Choroid plexus epithelial cell (primary cell): ENCODE data around the gene FAM222B.
A peak's percentile ranks its signal among the peaks of the same experiment; 100 is the strongest.
"Not testable (repeated sequence)": the region's sequence is repeated elsewhere in the genome, so short reads cannot be mapped to it uniquely, and the experiment has no call there.

ENCODE experiments used
- DNase-seq: peaks from one replicate; pipeline ENCODE4 v3.0.0-alpha.2; 2010; ENCODE audit warnings: low read depth
- H3K4me3 ChIP-seq: 2 replicates; pipeline ENCODE4 v1.5.1; 2011; ENCODE audit warnings: low read depth, mild to moderate bottlenecking, control low read depth, low read length, moderate library complexity
- CTCF ChIP-seq: conservative IDR thresholded peaks from 2 replicates; pipeline ENCODE4 v1.5.1; 2011; ENCODE audit warnings: low read depth, mild to moderate bottlenecking, control low read depth, inconsistent platforms, low read length, moderate library complexity

Gene FAM222B

GRCh38 chr17:28737770-28738679, 104.6 kb downstream of the FAM222B start:
- TF ChIP-seq CTCF: no peak
- no peak for DNase-seq
- H3K4me3 ChIP-seq: no peak overlapping the region

- DNase-seq: no peak
- TF ChIP-seq CTCF: no peak
- H3K4me3 ChIP-seq: no peak overlapping the region
Observed at GRCh38 chr17:28737316-28737715, 105.3 kb downstream of the FAM222B start.

GRCh38 chr17:28735913-28736769, 106.4 kb downstream of the FAM222B start:
- DNase-seq, H3K4me3 ChIP-seq: not testable (repeated sequence)

GRCh38 chr17:28735242-28735722, 107.3 kb downstream of the FAM222B start:
- peak; percentile 39 for DNase-seq
- TF ChIP-seq CTCF: peak; percentile 2
- no peak overlapping the region for H3K4me3 ChIP-seq

GRCh38 chr17:28734712-28735241, 107.8 kb downstream of the FAM222B start:
- DNase-seq: no peak
- H3K4me3 ChIP-seq: no peak overlapping the region
- TF ChIP-seq CTCF: no peak

- no peak for DNase-seq
- no peak overlapping the region for H3K4me3 ChIP-seq
- TF ChIP-seq CTCF: no peak
Observed at GRCh38 chr17:28733346-28733745, 109.2 kb downstream of the FAM222B start.

GRCh38 chr17:28729950-28730330, 112.7 kb downstream of the FAM222B start:
- no peak for DNase-seq
- no peak for TF ChIP-seq CTCF
- no peak overlapping the region for H3K4me3 ChIP-seq
